H1 (cell line): ENCODE measurements around the gene CTNNA3. TPM values are rescaled to one million over a fixed set of nuclear protein-coding genes. Genes with fewer than 3 reads are reported as not detected.

Experiments used
- CTCF ChIA-PET: fragments of 300-600 bp; sonication (Branson Sonifier 250); formaldehyde crosslinking; loops from one replicate; lab custom pipeline; 2021; ENCODE audit not compliant: partially characterized antibody; lab: Charles Lee
- POLR2A ChIA-PET: fragments of 300-600 bp; sonication (Branson Sonifier 250); formaldehyde crosslinking; loops from one replicate; lab custom pipeline; 2021; ENCODE audit warnings: inconsistent platforms; ENCODE audit not compliant: partially characterized antibody; lab: Charles Lee
- DNase-seq, 2 experiments: peaks; one replicate each; pipeline versions ENCODE4 v3.0.0 to v3.0.0-alpha.2; 2010 to 2022; ENCODE audit warnings: low spot score in 2 of 2, low read depth in 1 of 2, mixed read lengths in 1 of 2
- FAIRE-seq: peaks from 2 replicates; lab custom pipeline; 2011; peaks lifted over from hg19 to GRCh38; lab: Jason Lieb, UNC
- H2AFZ ChIP-seq: 2 replicates; pipeline ENCODE4 v1.8.1; 2012; ENCODE audit warnings: low read length, inconsistent platforms
- H2AK5ac ChIP-seq: 2 replicates; pipeline ENCODE4 v1.6.1; 2013; ENCODE audit warnings: low read depth, low read length
- H2BK120ac ChIP-seq: replicated peaks from 2 replicates; pipeline ENCODE3; 2013; ENCODE audit warnings: low read depth, low read length, inconsistent platforms
- H2BK12ac ChIP-seq: 2 replicates; pipeline ENCODE4 v1.6.1; 2013; ENCODE audit warnings: low read depth, low read length
- H2BK15ac ChIP-seq: 2 replicates; pipeline ENCODE4 v1.6.1; 2013; ENCODE audit warnings: low read length
- H2BK20ac ChIP-seq: 2 replicates; pipeline ENCODE4 v1.6.1; 2013; ENCODE audit warnings: low read length
- H2BK5ac ChIP-seq: 2 replicates; pipeline ENCODE4 v1.6.1; 2013; ENCODE audit warnings: low read depth, low read length
- H3K14ac ChIP-seq: 2 replicates; pipeline ENCODE4 v1.6.1; 2013; ENCODE audit warnings: inconsistent platforms; ENCODE audit not compliant: insufficient read length
- H3K18ac ChIP-seq: 2 replicates; pipeline ENCODE4 v1.6.1; 2013; ENCODE audit warnings: low read length; ENCODE audit errors: extremely low read depth
- H3K23ac ChIP-seq: 2 replicates; pipeline ENCODE4 v1.6.1; 2013; ENCODE audit warnings: inconsistent platforms; ENCODE audit not compliant: insufficient read length
- H3K23me2 ChIP-seq: 2 replicates; pipeline ENCODE4 v1.6.1; 2013; ENCODE audit warnings: low read depth, low read length
- H3K27ac ChIP-seq: 2 replicates; pipeline ENCODE4 v1.6.1; 2011; ENCODE audit warnings: low read depth, low read length, inconsistent platforms
- H3K27me3 ChIP-seq, 4 experiments: replicated peaks in 1 of 4; 1 replicate in 1 of 4; 2 replicates in 3 of 4; pipeline versions ENCODE4 v1.6.1 to v1.8.1; 2011 to 2013; ENCODE audit warnings: low read length in 3 of 4, mild to moderate bottlenecking in 3 of 4, inconsistent platforms in 2 of 4, mixed read lengths in 2 of 4, moderate library complexity in 1 of 4; ENCODE audit not compliant: control insufficient read depth in 3 of 4, insufficient read depth in 3 of 4; ENCODE audit errors: extremely low read depth in 1 of 4
- H3K36me3 ChIP-seq, 4 experiments: 2 replicates each; pipeline versions ENCODE4 v1.6.1 to v1.8.1; 2011 to 2013; ENCODE audit warnings: mild to moderate bottlenecking in 4 of 4, low read length in 3 of 4, moderate library complexity in 2 of 4, control low read depth in 1 of 4, inconsistent platforms in 1 of 4; ENCODE audit not compliant: insufficient read depth in 4 of 4, control insufficient read depth in 2 of 4
- H3K4ac ChIP-seq: replicated peaks from 2 replicates; pipeline ENCODE3; 2013; ENCODE audit warnings: low read length, low read depth, mixed read lengths, inconsistent platforms; ENCODE audit not compliant: insufficient read length
- H3K4me1 ChIP-seq, 4 experiments: replicated peaks in 1 of 4; 1 replicate in 1 of 4; 2 replicates in 3 of 4; pipeline versions ENCODE4 v1.6.1 to v1.8.1; 2011 to 2013; ENCODE audit warnings: low read length in 3 of 4, inconsistent platforms in 2 of 4, mixed read lengths in 1 of 4; ENCODE audit not compliant: insufficient read depth in 4 of 4, control insufficient read depth in 3 of 4
- H3K4me2 ChIP-seq, 2 experiments: 2 replicates each; pipeline versions ENCODE4 v1.6.1 to v1.8.1; 2011 to 2013; ENCODE audit warnings: low read depth in 2 of 2, low read length in 2 of 2, control low read depth in 1 of 2, inconsistent platforms in 1 of 2, mild to moderate bottlenecking in 1 of 2; ENCODE audit not compliant: insufficient read depth in 1 of 2
- H3K4me3 ChIP-seq, 4 experiments: fragments of 200-600, 300-600 bp in 1 of 4; sonication (generic), shearing (Covaris generic), sonication (Bioruptor Twin) in 1 of 4; 2 replicates each; pipeline versions ENCODE4 v1.5.1 to v1.8.1; 2011 to 2016; ENCODE audit warnings: low read length in 4 of 4, low read depth in 3 of 4, control low read depth in 2 of 4, inconsistent platforms in 2 of 4, mild to moderate bottlenecking in 2 of 4, mixed read lengths in 1 of 4, moderate library complexity in 1 of 4; ENCODE audit not compliant: insufficient read depth in 2 of 4; ENCODE audit errors: extremely low read depth in 1 of 4
- H3K56ac ChIP-seq: replicated peaks from 2 replicates; pipeline ENCODE3; 2013; ENCODE audit warnings: low read depth, mild to moderate bottlenecking, mixed read lengths, low read length, inconsistent platforms; ENCODE audit not compliant: insufficient read length
- H3K79me1 ChIP-seq: 2 replicates; pipeline ENCODE4 v1.6.1; 2013; ENCODE audit warnings: low read depth, low read length, control low read depth
- H3K79me2 ChIP-seq, 2 experiments: 2 replicates each; pipeline versions ENCODE4 v1.6.1 to v1.8.1; 2012 to 2013; ENCODE audit warnings: low read length in 2 of 2, mild to moderate bottlenecking in 2 of 2, inconsistent platforms in 1 of 2; ENCODE audit not compliant: insufficient read depth in 2 of 2, control insufficient read depth in 1 of 2
- H3K9ac ChIP-seq, 4 experiments: replicated peaks in 1 of 4; 1 replicate in 1 of 4; 2 replicates in 3 of 4; pipeline versions ENCODE4 v1.6.1 to v1.8.1; 2011 to 2013; ENCODE audit warnings: low read depth in 3 of 4, low read length in 3 of 4, control low read depth in 2 of 4, mild to moderate bottlenecking in 2 of 4, moderate library complexity in 2 of 4, inconsistent platforms in 1 of 4; ENCODE audit errors: extremely low read depth in 1 of 4
- H3K9me3 ChIP-seq, 2 experiments: 2 replicates each; pipeline versions ENCODE4 v1.6.1 to v1.8.1; 2012 to 2013; ENCODE audit warnings: mild to moderate bottlenecking in 2 of 2, moderate library complexity in 2 of 2, control low read depth in 1 of 2, inconsistent platforms in 1 of 2, low read depth in 1 of 2, low read length in 1 of 2, mixed read lengths in 1 of 2; ENCODE audit not compliant: insufficient read depth in 2 of 2
- H4K20me1 ChIP-seq, 2 experiments: replicated peaks in 1 of 2; 2 replicates each; pipeline versions ENCODE3 to v1.8.1; 2011 to 2013; ENCODE audit warnings: inconsistent platforms in 2 of 2, low read length in 2 of 2, mild to moderate bottlenecking in 1 of 2; ENCODE audit not compliant: insufficient read depth in 2 of 2, control insufficient read depth in 1 of 2
- H4K5ac ChIP-seq: 2 replicates; pipeline ENCODE4 v1.6.1; 2013; ENCODE audit warnings: low read length, low read depth, mixed read lengths, inconsistent platforms; ENCODE audit not compliant: insufficient read length
- H4K8ac ChIP-seq: 2 replicates; pipeline ENCODE4 v1.8.0; 2013; ENCODE audit warnings: mild to moderate bottlenecking, moderate library complexity, low read length, inconsistent platforms; ENCODE audit not compliant: insufficient read depth; ENCODE audit errors: extremely low read depth
- H4K91ac ChIP-seq: replicated peaks from 2 replicates; pipeline ENCODE3; 2013; ENCODE audit warnings: low read length, mixed read lengths, inconsistent platforms; ENCODE audit not compliant: insufficient read length
- CTCF ChIP-seq, 3 experiments: IDR thresholded peaks; 1 replicate in 2 of 3; 2 replicates in 1 of 3; pipeline versions ENCODE4 v1.5.1 to v1.6.1; 2011; ENCODE audit warnings: low read length in 3 of 3, mild to moderate bottlenecking in 3 of 3, inconsistent platforms in 2 of 3, low read depth in 1 of 3, moderate library complexity in 1 of 3; ENCODE audit not compliant: insufficient read depth in 1 of 3; ENCODE audit errors: control extremely low read depth in 1 of 3
- RAD21 ChIP-seq, 2 experiments: IDR thresholded peaks in 1 of 2; conservative IDR thresholded peaks in 1 of 2; 2 replicates each; pipeline ENCODE4 v1.6.1; 2011; ENCODE audit warnings: low read depth in 2 of 2, low read length in 2 of 2, improper control_type of control experiment in 1 of 2, inconsistent platforms in 1 of 2, mild to moderate bottlenecking in 1 of 2, moderate library complexity in 1 of 2
- SAP30 ChIP-seq: fragments of 300-600 bp; sonication (generic); IDR thresholded peaks from 2 replicates; pipeline ENCODE4 v1.7.1; 2012; ENCODE audit warnings: low read length, moderate library complexity, mild to moderate bottlenecking, inconsistent platforms; ENCODE audit not compliant: insufficient read depth, insufficient replicate concordance
- whole genome bisulfite sequencing, 2 experiments: shearing (Covaris generic) in 1 of 2; methylation state at CpG; one replicate each; pipeline versions ENCODE4 v1.1.6 to v1.1.7; 2013 to 2015; ENCODE audit warnings: low lambda C conversion rate in 2 of 2, mixed read lengths in 2 of 2, inconsistent platforms in 1 of 2, low coverage in 1 of 2, missing lambda C conversion rate in 1 of 2; ENCODE audit not compliant: insufficient replicate concordance in 2 of 2, insufficient coverage in 1 of 2, insufficient read length in 1 of 2; ENCODE audit errors: extremely low coverage in 1 of 2, missing lambda C conversion rate in 1 of 2; 5-methylcytosine and 5-hydroxymethylcytosine counted together
- polyA plus RNA-seq, 7 experiments: library from polyadenylated mRNA; depleted of rRNA in 3 of 7; stranded (reverse) in 5 of 7; unstranded in 2 of 7; fragments of >200 nt in 5 of 7; fragments of 200-250 nt in 2 of 7; gene quantifications; 1 replicate in 5 of 7; 2 replicates in 1 of 7; 4 replicates in 1 of 7; pipeline versions ENCODE4 v1.2.1 to v1.2.3, GENCODE V29; 2011 to 2013; ENCODE audit warnings: missing spikeins in 2 of 7, mixed read lengths in 2 of 7
- total RNA-seq: library from RNA; stranded (reverse); fragmentation: NEBNext Ultra II Directional; extraction: Animal tissue kit (Norgen Biotek cat#: 25700); gene quantifications from 2 replicates; pipeline ENCODE4 v1.2.1, GENCODE V29; 2021

CTNNA3 gene
- total and polyA plus RNA-seq, 2 of the 8 experiments (the other 6 are each of a cell fraction or from before 2014, with no cell fraction given), result 1.3 to 1.5 TPM

GRCh38 chr10:66604195-66604594, 1091.8 kb downstream of the CTNNA3 start:
- TF ChIP-seq CTCF (IDR thresholded peaks at IDR 0.05; ENCODE audit: control extremely low read depth in 1 of 3, insufficient read depth in 1 of 3, low read depth in 1 of 3, low read length in 3 of 3) (peak; percentile 14 to 30 (median 29); a peak in 3 of 4 replicates), RAD21 (IDR thresholded peaks at IDR 0.05 in 1 of 2, conservative IDR thresholded peaks at IDR 0.05 in 1 of 2; ENCODE audit: low read depth in 2 of 2, low read length in 2 of 2) (peak; percentile 20 to 27; a peak in 3 of 4 replicates), SAP30 (no peak)
- no peak overlapping the region for H3K18ac ChIP-seq
- no peaks in the 10 kb centered on the region for H3K79me2 ChIP-seq
- H3K79me1 ChIP-seq, result no peaks in the 10 kb centered on the region
- H2BK12ac ChIP-seq, result no peak overlapping the region
- no peaks in the 10 kb centered on the region for H3K4me1 ChIP-seq
- no peaks in the 10 kb centered on the region for H4K20me1 ChIP-seq
- no peak overlapping the region for H2AFZ ChIP-seq
- H2BK15ac ChIP-seq, result no peak overlapping the region
- ChIA-PET CTCF (interaction anchor here (0.8 to 2.1 kb wide), 2 partner anchors 17 to 85 kb away, joined by 3 to 10 read pairs; no protein-coding TSS in a partner anchor), POLR2A (no interaction called here)
- FAIRE-seq, result no peak
- no peaks in the 10 kb centered on the region for H3K36me3 ChIP-seq
- H3K27me3 ChIP-seq, result no peaks in the 10 kb centered on the region
- H3K23ac ChIP-seq, result no peak overlapping the region
- peaks cover 3% of the 10 kb centered on the region in 2 experiments; a peak in 2 of 4 replicates for H3K9me3 ChIP-seq
- no peak overlapping the region for H3K56ac ChIP-seq
- peak in 1 of 2 experiments; percentile 37 for DNase-seq
- no peak overlapping the region for H4K5ac ChIP-seq
- no peak overlapping the region for H3K27ac ChIP-seq
- H2AK5ac ChIP-seq, result no peak overlapping the region
- no peak overlapping the region for H2BK120ac ChIP-seq
- H3K23me2 ChIP-seq, result no peaks in the 10 kb centered on the region
- no peak overlapping the region for H3K4me2 ChIP-seq
- H3K9ac ChIP-seq, result no peak overlapping the region
- no peak overlapping the region for H3K4me3 ChIP-seq
- H4K8ac ChIP-seq, result no peak overlapping the region; the same call in 1 of the 2 replicates
- no peak overlapping the region for H3K14ac ChIP-seq
- no peak overlapping the region for H3K4ac ChIP-seq
- no peak overlapping the region for H2BK5ac ChIP-seq
- no peak overlapping the region for H2BK20ac ChIP-seq
- no peak overlapping the region for H4K91ac ChIP-seq
- WGBS, 2 experiments, result 91% methylated on average over 10 of the region's 10 CpGs; no CpG with 5 or more reads in 1 of the 2 experiments
